GM19455 (cell line): ENCODE measurements around the gene LCORL.
"Not testable (repeated sequence)": the region's sequence is repeated elsewhere in the genome, so short reads cannot be mapped to it uniquely, and the experiment has no call there.

Source experiments
- ATAC-seq: cut with Tn5 transposase; IDR thresholded peaks from one replicate; pipeline ENCODE4 v1.9.1; 2021; ENCODE audit not compliant: unreplicated experiment

Gene LCORL

DNA sequence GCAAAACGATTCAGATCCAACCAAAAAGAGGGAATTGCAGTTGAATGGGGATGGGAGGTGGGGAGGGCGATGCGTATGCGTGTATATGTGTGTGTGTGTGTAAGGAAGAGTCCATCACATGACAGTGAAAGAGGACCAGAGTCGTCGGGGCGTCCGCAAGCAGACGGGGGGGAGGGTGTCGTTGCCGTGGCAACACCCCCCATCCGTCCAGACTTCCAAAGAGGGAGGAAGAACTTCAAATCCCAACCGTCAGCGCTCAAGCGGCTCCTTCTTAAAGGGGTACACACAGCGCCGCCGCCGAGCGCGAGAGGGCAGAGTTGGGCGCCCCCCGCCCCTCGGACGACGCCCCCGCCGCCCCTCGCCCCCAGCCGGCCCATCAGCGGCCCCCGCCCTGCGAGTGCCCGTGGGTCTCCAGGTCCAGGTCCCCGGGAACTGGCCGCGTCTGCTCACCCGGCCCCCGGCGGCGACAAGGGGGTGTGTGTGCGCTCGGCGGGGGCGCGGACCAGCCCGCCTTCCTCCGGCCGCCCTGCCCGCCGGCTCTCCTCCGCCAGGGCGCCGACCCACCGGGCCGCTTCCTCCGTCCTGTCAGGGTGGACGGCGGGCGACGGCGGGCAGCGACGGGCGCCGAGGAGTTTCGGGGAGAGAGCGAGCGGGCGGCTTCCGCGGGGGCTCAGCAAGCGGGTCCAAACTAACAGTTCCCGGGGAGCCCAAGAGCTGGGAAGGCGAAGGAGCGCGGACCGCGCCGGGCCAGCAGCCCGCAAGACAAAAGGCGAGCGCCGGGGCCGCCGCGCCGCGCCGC is 685 bp downstream of the LCORL start:
- ATAC-seq = peak; percentile 20

DNA sequence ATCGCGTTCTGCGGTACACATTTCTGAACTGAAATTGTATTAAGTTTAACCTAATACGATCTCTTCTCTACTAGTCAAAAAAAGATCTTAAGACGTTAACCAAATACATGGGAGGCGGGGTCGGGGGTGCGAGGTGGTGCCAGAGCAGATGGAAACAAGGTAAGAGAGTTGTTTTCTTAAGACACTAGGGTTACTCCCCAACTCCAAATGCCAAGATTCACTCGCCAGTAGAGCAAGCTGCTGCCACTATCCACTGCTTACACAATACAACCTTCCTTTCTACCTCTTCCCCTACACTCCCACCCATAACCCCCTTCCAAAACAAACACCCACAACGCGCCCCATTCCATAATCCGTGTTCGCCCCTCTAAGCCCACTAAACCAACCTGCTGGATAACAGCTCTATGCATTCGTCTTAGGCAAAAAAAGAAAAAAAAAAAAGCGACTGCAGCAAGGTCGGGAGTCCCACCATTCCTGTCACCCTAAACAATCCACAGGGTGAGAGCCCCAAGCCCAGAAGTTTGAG is 1.3 kb downstream of the LCORL start:
- no peak for ATAC-seq

GRCh38 chr4:18014269-18014668 is 7.3 kb downstream of the LCORL start:
- ATAC-seq = no peak

- ATAC-seq = no peak
Observed at GRCh38 chr4:18012807-18013462, 8.6 kb downstream of the LCORL start.

DNA sequence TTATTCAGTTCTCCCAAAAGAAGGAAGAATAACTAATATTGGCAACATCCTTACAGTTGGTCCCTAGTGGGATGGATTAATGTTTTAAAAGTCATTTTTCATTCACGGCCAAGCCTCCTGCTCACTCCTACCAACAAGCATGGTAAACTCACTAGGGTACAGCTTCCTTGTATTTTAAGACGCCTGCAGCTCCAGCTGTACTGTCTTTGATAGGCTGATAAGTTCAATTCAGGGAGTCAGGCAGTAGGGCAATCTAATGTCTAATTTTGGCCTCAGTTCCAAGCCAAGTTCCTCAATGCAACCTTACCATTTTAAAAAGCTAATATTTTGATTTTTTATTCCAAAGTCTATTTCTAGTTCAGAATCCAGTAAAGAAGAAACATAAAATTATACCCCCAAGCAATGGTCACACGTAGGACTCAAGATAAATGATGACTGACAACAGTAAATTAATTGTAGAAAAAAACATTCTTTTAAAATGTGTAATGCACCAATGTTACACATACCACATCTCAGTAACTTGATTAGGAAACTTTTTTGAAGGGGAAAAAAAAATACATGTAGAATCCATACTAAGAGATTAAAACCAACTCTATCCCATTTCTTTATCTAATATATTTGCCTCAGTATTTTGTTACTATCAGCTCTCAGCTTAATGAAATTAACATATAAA is 9.3 kb downstream of the LCORL start:
- ATAC-seq = no peak

DNA sequence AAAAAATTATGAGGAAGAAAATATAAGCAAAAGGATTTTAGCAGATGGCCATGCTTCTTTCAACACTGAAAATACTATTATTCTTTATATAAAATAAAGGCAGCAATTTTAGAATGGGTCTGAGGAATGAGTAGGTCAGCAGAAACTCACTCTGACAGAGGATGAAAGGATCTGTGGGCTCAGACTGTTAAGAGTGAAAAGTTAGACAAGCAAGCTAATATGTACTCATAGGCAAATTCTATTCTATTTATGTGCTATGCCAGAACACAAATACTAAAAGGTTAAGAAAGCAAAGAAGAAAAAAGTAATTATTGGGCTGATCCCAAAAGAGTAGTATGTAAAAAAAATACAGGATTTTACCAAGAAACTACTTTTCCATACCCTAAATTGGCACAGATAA is 13.9 kb downstream of the LCORL start:
- ATAC-seq = no peak

DNA sequence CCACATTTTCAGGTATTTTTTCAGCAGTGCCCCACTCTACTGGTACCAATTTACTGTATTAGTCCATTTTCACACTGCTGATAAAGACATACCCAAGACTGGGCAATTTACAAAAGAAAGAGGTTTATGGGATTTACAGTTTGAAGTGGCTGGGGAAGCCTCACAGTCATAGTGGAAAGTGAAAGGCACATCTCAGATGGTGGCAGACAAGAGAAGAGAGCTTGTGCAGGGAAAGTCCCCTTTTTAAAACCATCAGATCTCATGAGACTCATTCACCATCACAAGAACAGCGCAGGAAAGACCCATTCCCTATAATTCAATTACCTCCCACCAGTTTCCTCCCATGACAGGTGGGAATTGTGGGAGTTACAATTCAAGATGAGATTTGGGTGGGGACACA is 15.1 kb downstream of the LCORL start:
- ATAC-seq = not testable (repeated sequence)

GRCh38 chr4:17997129-17997528 is 24.4 kb downstream of the LCORL start:
- ATAC-seq = no peak

DNA sequence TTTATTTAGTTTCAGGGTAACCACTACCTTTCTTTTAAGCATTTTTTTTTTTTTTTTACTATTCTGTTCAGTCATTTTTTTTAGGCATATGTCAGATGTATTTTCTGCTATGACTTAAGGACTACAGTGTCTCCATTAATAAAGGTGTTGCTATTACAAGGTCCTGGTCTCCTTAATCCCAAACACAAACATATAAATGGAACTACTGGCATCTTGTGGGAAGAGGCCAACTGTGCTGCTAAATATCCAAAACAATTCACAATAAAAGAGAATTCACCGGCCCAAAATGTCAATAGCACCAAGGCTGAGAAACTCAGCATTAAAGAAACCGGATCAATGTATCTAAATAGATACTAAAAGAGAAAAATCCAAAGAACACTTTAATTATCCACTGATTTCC is 26.4 kb downstream of the LCORL start:
- no peak for ATAC-seq

- ATAC-seq = no peak
Observed at GRCh38 chr4:17985832-17986231, 35.7 kb downstream of the LCORL start.

DNA sequence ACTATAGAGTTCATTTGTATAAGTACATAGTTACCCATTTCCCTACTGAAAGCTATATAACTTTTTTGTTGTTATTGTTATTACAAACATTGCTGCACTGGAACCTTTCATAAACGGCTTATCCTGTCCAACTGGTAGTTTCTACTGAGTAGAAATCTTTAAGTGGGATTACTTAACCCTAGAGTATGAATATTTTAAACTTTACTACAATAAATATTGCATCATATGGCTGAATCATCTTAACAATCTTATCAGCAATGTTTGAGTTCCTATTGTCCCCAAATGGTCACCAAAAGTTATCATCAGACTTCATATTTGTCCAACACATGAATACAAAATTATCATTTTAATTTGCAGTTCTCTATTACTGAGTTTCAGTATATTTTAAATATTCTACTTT is 40.5 kb downstream of the LCORL start:
- no peak for ATAC-seq

DNA sequence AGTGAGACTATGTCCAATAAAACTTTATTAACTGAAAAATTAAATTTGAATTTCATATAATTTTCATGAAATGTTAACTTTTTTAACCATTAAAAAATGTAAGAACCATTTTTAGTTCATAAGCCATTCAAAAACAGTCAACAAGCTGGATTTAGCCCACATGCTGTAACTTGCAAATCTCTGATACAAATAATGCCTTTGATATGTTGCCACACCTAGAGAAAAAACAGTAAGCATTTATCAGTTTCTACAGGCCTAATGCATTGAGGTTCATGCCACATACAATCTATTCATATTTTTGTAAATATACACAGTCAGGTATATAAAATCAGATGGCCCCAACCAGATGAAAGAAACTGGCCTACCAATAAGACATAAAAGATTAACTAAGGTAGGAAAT is 52.8 kb downstream of the LCORL start:
- no peak for ATAC-seq

DNA sequence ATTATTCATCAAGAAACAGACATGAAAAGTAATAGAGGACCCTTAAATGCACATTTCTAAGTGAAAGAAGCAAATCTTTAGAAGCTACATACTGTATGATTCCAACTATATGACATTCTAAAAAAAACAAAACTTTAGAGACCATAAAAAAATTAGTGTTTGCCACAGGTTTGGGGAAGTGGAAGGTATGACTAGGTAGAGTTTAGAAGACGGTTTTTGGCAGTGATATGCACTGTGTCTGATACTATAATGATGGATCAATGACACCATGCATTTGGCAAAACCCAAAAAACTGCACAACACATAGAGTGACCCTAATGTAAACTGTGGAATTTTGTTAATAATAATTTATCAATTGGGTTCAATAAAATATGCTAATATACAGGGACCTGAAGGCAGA is 54.5 kb downstream of the LCORL start:
- ATAC-seq = no peak

GRCh38 chr4:17966312-17966711 is 55.2 kb downstream of the LCORL start:
- no peak for ATAC-seq

DNA sequence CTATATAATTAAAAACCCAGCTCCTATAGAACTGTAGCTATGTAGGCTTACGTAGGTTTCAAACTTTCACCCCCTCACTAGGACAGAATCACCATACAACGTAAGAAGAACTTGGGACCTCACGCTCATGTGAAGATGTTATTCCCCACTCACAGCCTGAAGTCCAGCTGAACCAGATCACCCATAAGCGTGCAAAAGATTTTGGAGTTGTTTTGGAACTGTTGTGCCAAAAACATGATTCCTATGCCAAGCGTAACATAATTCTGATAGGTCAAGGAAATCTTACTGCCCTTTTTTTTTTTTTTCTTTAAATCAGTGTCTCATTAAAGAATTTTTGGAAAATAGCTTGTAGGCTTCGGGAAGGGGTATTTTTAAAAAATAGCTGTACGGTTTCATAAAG is 57.0 kb downstream of the LCORL start:
- no peak for ATAC-seq

DNA sequence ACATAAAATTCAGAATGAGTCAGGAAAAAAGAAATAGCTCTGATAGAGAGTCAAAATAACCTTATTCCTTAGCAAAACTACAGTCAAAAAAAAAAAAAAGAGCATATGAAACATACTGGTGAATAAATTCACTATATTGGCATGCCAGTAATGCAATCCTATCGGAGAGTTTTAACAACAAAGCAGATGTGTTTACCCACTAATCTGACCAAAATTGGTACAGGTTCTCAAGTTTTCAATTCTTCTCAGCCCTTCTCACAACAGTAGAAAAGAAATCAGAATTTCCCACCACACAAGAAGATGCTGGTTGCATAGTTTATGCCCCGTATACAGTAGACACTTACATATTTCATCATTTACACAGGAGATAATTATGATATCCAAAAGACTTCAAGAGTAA is 59.4 kb downstream of the LCORL start:
- ATAC-seq = no peak

DNA sequence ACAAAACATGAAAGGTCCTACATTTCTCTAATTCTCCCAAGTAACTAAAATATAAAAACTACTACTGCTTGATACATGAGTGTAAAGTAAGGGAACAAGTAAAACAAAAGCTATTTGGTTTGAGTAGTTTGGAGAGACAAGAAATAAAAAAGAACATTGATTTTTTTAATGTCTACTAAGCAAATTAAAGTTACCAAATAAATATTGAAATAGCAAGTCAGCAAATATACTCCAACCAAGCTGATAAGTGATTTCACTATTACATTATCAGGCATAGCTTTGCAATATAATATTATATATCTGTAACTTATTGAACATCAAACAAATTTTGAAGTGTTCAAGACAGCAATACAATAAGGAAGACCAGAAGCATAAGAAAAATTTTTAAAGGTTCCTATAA is 60.3 kb downstream of the LCORL start:
- ATAC-seq = no peak

GRCh38 chr4:17958181-17958580 is 63.4 kb downstream of the LCORL start:
- no peak for ATAC-seq

DNA sequence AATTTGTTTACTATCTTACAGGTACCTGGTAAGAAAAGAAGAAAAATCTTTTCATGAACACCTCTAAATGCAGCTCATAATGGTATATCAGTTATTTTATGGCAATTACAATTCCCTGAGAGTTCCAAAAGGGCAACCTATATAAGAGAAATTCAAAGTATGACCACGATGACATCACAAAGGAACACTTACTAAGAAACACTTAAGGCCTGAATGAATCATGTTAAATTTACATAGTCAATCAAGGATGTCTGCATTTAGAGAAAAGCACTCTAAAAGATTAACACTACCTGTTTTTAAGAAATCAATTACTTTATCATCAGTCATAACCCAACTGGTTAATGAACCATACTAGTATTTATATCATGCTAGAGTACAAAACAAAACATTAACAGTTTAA is 63.9 kb downstream of the LCORL start:
- ATAC-seq = no peak

DNA sequence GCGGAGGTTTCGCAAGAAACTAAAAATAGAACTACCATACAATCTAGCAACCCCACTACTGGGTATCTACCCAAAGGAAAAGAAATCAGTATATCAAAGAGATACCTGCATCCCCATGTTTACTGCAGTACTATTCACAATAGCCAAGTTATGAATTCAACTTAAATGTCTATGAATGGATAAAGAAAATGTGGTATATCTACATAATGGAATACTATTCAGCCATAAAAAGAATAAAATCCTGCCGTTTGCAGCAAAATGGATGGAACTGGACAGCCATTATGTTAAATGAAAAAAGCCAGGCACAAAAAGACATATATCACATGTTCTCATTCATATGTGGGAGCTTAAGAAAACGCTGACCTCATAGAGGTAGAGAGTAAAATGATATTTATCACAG is 65.3 kb downstream of the LCORL start:
- ATAC-seq = no peak

GRCh38 chr4:17945303-17945702 is 76.3 kb downstream of the LCORL start:
- no peak for ATAC-seq

- ATAC-seq = no peak
Observed at GRCh38 chr4:17941731-17942130, 79.8 kb downstream of the LCORL start.
